ENCODE measurements around the gene OTOS. TPM values are rescaled to one million over a fixed set of nuclear protein-coding genes. Genes with fewer than 3 reads are reported as not detected.

Gene OTOS
- total RNA-seq, 1 donor from 2014 or later = not detected

DNA sequence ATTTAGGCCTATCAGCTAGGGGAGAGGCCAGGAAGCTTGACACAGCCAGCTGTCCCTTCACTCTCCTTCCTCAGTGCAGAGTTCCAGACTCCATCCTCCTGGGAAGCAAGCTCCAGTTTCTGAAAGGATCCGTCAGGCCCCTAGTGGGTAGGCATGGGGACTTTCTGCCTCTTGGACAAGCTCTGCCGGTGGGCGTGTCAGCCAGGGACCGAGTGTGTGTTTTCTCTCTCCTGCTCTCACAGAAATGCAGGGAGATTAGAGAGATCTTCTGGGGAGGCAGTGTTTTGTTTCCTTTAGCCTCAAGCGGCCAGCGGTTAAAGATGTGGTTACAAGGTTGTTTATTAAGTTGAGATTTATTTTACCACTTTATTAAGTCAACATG, 29.9 kb upstream of the OTOS start:
- DNase-seq (ENCODE audit: low spot score, unreplicated experiment) = no peak
- Mint-ChIP-seq H3K36me3 (ENCODE audit: insufficient read depth) (no peaks in the 10 kb centered on the region), H3K4me1 (ENCODE audit: low read depth) (peaks cover 2% of the 10 kb centered on the region), H3K27ac (no peak overlapping the region), H3K4me3 (ENCODE audit: low read depth) (no peak overlapping the region), H3K27me3 (peaks cover 28% of the 10 kb centered on the region), H3K9me3 (ENCODE audit: low read depth) (peaks cover 3% of the 10 kb centered on the region)
- no peak for TF ChIP-seq CTCF (IDR thresholded peaks at IDR 0.05; ENCODE audit: unreplicated experiment)

- H3K9me3 Mint-ChIP-seq (ENCODE audit: low read depth) = peaks cover 3% of the 10 kb centered on the region
- H3K4me1 Mint-ChIP-seq (ENCODE audit: low read depth) = peaks cover 2% of the 10 kb centered on the region
- no peak overlapping the region for H3K27ac Mint-ChIP-seq
- H3K27me3 Mint-ChIP-seq = peaks cover 26% of the 10 kb centered on the region
- no peak overlapping the region for H3K4me3 Mint-ChIP-seq (ENCODE audit: low read depth)
- TF ChIP-seq CTCF (IDR thresholded peaks at IDR 0.05; ENCODE audit: unreplicated experiment) = no peak
- DNase-seq (ENCODE audit: low spot score, unreplicated experiment) = no peak
- no peaks in the 10 kb centered on the region for H3K36me3 Mint-ChIP-seq (ENCODE audit: insufficient read depth)
Observed at GRCh38 chr2:240169486-240170353, 29.3 kb upstream of the OTOS start.

DNA sequence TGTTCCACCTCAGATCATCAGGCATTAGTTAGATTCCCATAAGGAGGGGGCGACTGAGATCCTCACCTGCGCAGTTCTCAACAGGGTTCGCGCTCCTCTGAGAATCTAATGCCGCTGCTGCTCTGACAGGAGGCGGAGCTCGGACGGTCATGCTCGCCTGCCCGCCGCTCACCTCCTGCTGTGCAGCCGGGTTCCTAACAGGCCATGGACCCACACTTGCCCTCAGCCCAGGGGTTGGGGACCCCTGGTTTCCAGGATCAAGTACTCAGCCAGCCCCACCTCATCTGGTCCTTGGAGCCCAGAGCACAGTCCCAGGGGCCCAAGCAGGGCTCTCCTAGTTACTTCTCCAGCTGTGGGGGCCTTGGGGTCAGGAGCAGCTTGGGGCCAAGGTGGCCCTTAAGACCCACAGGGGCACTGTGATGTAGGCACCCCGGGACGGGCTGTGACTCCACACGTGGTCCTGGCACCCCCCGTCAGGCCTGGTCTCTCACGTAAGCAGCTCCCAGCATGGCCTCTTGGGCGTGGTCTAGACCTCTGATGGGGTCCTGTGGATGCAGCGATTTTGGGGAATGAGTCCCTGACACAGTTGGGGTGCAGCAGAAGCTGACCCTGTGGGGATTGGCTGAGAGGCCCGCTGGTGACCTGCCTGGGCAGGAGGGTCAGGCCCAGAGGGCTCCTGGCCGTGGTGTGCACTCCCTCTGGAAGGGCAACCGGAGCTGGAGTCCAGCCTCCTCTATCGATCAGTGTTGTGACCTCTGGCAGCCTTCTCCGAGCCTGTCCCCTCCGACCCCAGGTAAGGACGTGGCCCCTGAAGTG, 28.3 kb upstream of the OTOS start:
- H3K36me3 Mint-ChIP-seq (ENCODE audit: insufficient read depth) = no peaks in the 10 kb centered on the region
- TF ChIP-seq CTCF (IDR thresholded peaks at IDR 0.05; ENCODE audit: unreplicated experiment) = no peak
- H3K4me1 Mint-ChIP-seq (ENCODE audit: low read depth) = peaks cover 2% of the 10 kb centered on the region
- H3K9me3 Mint-ChIP-seq (ENCODE audit: low read depth) = peaks cover 3% of the 10 kb centered on the region
- no peak for DNase-seq (ENCODE audit: low spot score, unreplicated experiment)
- no peak overlapping the region for H3K4me3 Mint-ChIP-seq (ENCODE audit: low read depth)
- no peak overlapping the region for H3K27ac Mint-ChIP-seq
- peaks cover 21% of the 10 kb centered on the region for H3K27me3 Mint-ChIP-seq

DNA sequence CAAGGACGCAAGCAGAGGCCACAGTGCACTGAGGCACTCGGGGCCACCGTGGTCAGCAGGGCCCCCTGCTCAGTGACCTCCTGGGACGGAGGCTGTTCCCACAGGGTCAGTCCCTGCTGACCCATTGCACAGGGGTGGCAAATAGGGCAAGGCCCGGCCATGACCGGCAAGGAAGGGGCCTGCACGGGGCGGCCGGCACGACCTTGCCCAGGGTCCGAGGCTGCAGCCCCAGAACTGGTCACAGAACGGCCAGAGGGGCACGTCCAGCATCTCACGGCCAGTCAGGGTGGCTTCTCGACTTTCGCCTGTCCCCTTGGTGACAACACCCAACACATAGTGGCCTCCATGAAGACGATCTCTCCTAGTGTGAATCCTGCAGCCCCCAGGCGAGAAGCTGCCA, 27.6 kb upstream of the OTOS start:
- Mint-ChIP-seq H3K36me3 (ENCODE audit: insufficient read depth) (no peaks in the 10 kb centered on the region), H3K9me3 (ENCODE audit: low read depth) (peaks cover 3% of the 10 kb centered on the region), H3K27me3 (peaks cover 27% of the 10 kb centered on the region), H3K4me3 (ENCODE audit: low read depth) (no peak overlapping the region), H3K27ac (no peak overlapping the region), H3K4me1 (ENCODE audit: low read depth) (peaks cover 2% of the 10 kb centered on the region)
- DNase-seq (ENCODE audit: low spot score, unreplicated experiment) = no peak
- no peak for TF ChIP-seq CTCF (IDR thresholded peaks at IDR 0.05; ENCODE audit: unreplicated experiment)

- H3K4me1 Mint-ChIP-seq (ENCODE audit: low read depth) = peaks cover 2% of the 10 kb centered on the region
- H3K4me3 Mint-ChIP-seq (ENCODE audit: low read depth) = no peak overlapping the region
- H3K36me3 Mint-ChIP-seq (ENCODE audit: insufficient read depth) = no peaks in the 10 kb centered on the region
- DNase-seq (ENCODE audit: low spot score, unreplicated experiment) = no peak
- no peak for TF ChIP-seq CTCF (IDR thresholded peaks at IDR 0.05; ENCODE audit: unreplicated experiment)
- H3K27me3 Mint-ChIP-seq = peaks cover 29% of the 10 kb centered on the region
- H3K9me3 Mint-ChIP-seq (ENCODE audit: low read depth) = no peaks in the 10 kb centered on the region
- no peak overlapping the region for H3K27ac Mint-ChIP-seq
Observed at GRCh38 chr2:240167588-240167880, 27.1 kb upstream of the OTOS start.

Data from progenitor cell of endocrine pancreas (in vitro differentiated cells).